GM11168 (cell line): ENCODE results near the gene MAS1.
"Not testable (repeated sequence)": the region's sequence is repeated elsewhere in the genome, so short reads cannot be mapped to it uniquely, and the experiment has no call there.

Experiments
- in situ Hi-C: fragments of 300-500 bp; cut with MboI; formaldehyde crosslinking; loops from one replicate; pipeline ENCODE4 v1.12.0; 2022; ENCODE audit warnings: low sequenced_read_pairs; ENCODE audit not compliant: unreplicated experiment

The MAS1 gene

GRCh38 chr6:159890792-159891191 lies at the start of gene MAS1:
TSS of gene MAS1 (plus strand) at chr6:159890988. CDS start at chr6:159906956, 15,968 bp downstream.
- in situ Hi-C loops = no loop called here

GRCh38 chr6:159842035-159842434 lies 48.8 kb upstream of the MAS1 start:
- in situ Hi-C loops = no loop called here

GRCh38 chr6:159844737-159845645 lies 45.8 kb upstream of the MAS1 start:
- in situ Hi-C loops = no loop called here

GRCh38 chr6:159848552-159848951 lies 42.2 kb upstream of the MAS1 start:
- in situ Hi-C loops = not testable (repeated sequence)

GRCh38 chr6:159849851-159850250 lies 40.9 kb upstream of the MAS1 start:
- in situ Hi-C loops = not testable (repeated sequence)

- in situ Hi-C loops = no loop called here
Observed at GRCh38 chr6:159852877-159853276, 37.9 kb upstream of the MAS1 start.

GRCh38 chr6:159853754-159854153 lies 37.0 kb upstream of the MAS1 start:
- in situ Hi-C loops = no loop called here

- in situ Hi-C loops = no loop called here
Observed at GRCh38 chr6:159854959-159855358, 35.8 kb upstream of the MAS1 start.

- in situ Hi-C loops = no loop called here
Observed at GRCh38 chr6:159858259-159858658, 32.5 kb upstream of the MAS1 start.

- in situ Hi-C loops = loop anchor here (10.0 kb wide), 1 partner anchor 584 kb away; no protein-coding TSS in a partner anchor
Observed at GRCh38 chr6:159860482-159860881, 30.3 kb upstream of the MAS1 start.

GRCh38 chr6:159862103-159862502 lies 28.7 kb upstream of the MAS1 start:
- in situ Hi-C loops = loop anchor here (10.0 kb wide), 1 partner anchor 583 kb away; no protein-coding TSS in a partner anchor

- in situ Hi-C loops = loop anchor here (10.0 kb wide), 1 partner anchor 581 kb away; no protein-coding TSS in a partner anchor
Observed at GRCh38 chr6:159863341-159863740, 27.4 kb upstream of the MAS1 start.

GRCh38 chr6:159865226-159865920 lies 25.4 kb upstream of the MAS1 start:
- in situ Hi-C loops = loop anchor here (10.0 kb wide), 1 partner anchor 579 kb away; no protein-coding TSS in a partner anchor

GRCh38 chr6:159866286-159867247 lies 24.2 kb upstream of the MAS1 start:
- in situ Hi-C loops = loop anchor here (10.0 kb wide), 1 partner anchor 578 kb away; no protein-coding TSS in a partner anchor

GRCh38 chr6:159871241-159871640 lies 19.5 kb upstream of the MAS1 start:
- in situ Hi-C loops = loop anchor here (10.0 kb wide), 1 partner anchor 64 kb away; no protein-coding TSS in a partner anchor

GRCh38 chr6:159871906-159872305 lies 18.9 kb upstream of the MAS1 start:
- in situ Hi-C loops = loop anchor here (10.0 kb wide), 1 partner anchor 63 kb away; no protein-coding TSS in a partner anchor

- in situ Hi-C loops = loop anchor here (10.0 kb wide), 1 partner anchor 60 kb away; no protein-coding TSS in a partner anchor
Observed at GRCh38 chr6:159874435-159874834, 16.4 kb upstream of the MAS1 start.

- in situ Hi-C loops = loop anchor here (10.0 kb wide), 1 partner anchor 60 kb away; no protein-coding TSS in a partner anchor
Observed at GRCh38 chr6:159875194-159875593, 15.6 kb upstream of the MAS1 start.

GRCh38 chr6:159876242-159876641 lies 14.5 kb upstream of the MAS1 start:
- in situ Hi-C loops = loop anchor here (10.0 kb wide), 1 partner anchor 59 kb away; no protein-coding TSS in a partner anchor
